H54 (cell line): ENCODE data around the gene CALY.
A peak's percentile ranks its signal among the peaks of the same experiment; 100 is the strongest.

Source experiments
- DNase-seq: peaks from one replicate; pipeline ENCODE4 v3.0.0; 2011; ENCODE audit warnings: low spot score, mixed read lengths; ENCODE audit not compliant: insufficient read length
- FAIRE-seq: peaks from 3 replicates; lab custom pipeline; 2011; peaks lifted over from hg19 to GRCh38; lab: Jason Lieb, UNC
- POLR2A ChIP-seq: IDR thresholded peaks from 2 replicates; pipeline ENCODE4 v1.6.1; 2011; ENCODE audit warnings: low read depth, mild to moderate bottlenecking, low read length

Gene CALY

GRCh38 chr10:133338080-133339071 is 1.7 kb upstream of the CALY start:
- DNase-seq (no peak), FAIRE-seq (no peak)
- no peak for TF ChIP-seq POLR2A

GRCh38 chr10:133337370-133337725 is 652 bp upstream of the CALY start:
- no peak for TF ChIP-seq POLR2A
- FAIRE-seq (no peak), DNase-seq (no peak)

GRCh38 chr10:133336118-133336576 is 549 bp downstream of the CALY start:
- DNase-seq (no peak), FAIRE-seq (no peak)
- no peak for TF ChIP-seq POLR2A

GRCh38 chr10:133335246-133336117 is 1.2 kb downstream of the CALY start:
- FAIRE-seq, result no peak

GRCh38 chr10:133334503-133335245 is 2.0 kb downstream of the CALY start:
- DNase-seq (no peak), FAIRE-seq (no peak)
- TF ChIP-seq POLR2A, result no peak

More at GRCh38 chr10:133335246-133336117, 1.2 kb downstream of the CALY start:
- no peak for TF ChIP-seq POLR2A
- DNase-seq, result no peak

- TF ChIP-seq POLR2A, result no peak
- no peak for FAIRE-seq
- no peak for DNase-seq
Measured at GRCh38 chr10:133332936-133333699, 3.6 kb downstream of the CALY start.

GRCh38 chr10:133329491-133330202 is 7.0 kb downstream of the CALY start:
- peak; percentile 86 for DNase-seq
- FAIRE-seq, result no peak
- TF ChIP-seq POLR2A, result no peak

GRCh38 chr10:133328358-133329343 is 8.0 kb downstream of the CALY start:
- FAIRE-seq (no peak), DNase-seq (no peak)
- no peak for TF ChIP-seq POLR2A

GRCh38 chr10:133327651-133328357 is 8.9 kb downstream of the CALY start:
- TF ChIP-seq POLR2A, result no peak
- DNase-seq (peak; percentile 62), FAIRE-seq (no peak)
